Activated CD8-positive, alpha-beta memory T cell treated with anti-CD3 and anti-CD28 coated beads for 1 hour (primary cell): ENCODE results near the gene CEMIP2.

Experiments used
- DNase-seq, 2 donors: peaks; one replicate each; pipeline ENCODE4 v3.0.0-alpha.2; 2020; ENCODE audit warnings: low read depth in 1 of 2; ENCODE audit errors: extremely low read depth in 1 of 2

CEMIP2 gene

GRCh38 chr9:71747576-71747975, 20.7 kb downstream of the CEMIP2 start:
- no peak for DNase-seq

GRCh38 chr9:71746758-71747125, 21.6 kb downstream of the CEMIP2 start:
- no peak for DNase-seq

DNA sequence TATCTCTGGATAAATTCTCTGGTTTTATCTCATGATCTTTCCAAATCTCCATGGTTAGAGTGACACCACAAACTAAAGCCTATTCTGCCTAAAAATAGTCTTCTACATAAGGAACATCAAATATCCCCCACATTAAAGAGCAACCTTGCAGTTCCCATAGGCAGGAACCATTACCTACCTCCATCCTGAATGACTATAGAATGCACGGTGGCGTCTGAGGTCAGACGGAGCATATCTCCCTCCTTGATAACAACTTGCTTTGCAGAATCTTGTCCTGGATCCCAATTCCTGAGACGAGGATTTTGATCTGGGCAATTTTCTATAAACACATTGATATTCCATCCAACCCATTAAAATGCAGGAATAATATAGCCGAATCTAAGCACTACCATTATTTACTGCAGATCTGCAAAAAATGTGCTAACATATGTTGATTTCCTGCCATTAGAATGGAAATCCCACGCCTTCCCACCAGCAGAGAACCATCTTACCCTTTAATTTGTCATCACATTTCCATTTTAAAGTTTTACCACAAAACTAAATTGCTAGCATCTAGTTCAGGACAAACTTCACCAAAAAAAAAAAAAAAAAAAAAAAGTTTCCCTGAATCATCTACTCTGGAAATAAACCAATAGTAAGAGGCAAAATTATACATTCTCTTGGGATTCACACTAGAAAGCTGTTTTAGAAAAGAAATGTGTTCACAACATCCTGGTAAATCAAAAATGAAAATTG, 22.1 kb downstream of the CEMIP2 start:
- no peak for DNase-seq

- DNase-seq = no peak
Measured at GRCh38 chr9:71744754-71745521, 23.4 kb downstream of the CEMIP2 start.

DNA sequence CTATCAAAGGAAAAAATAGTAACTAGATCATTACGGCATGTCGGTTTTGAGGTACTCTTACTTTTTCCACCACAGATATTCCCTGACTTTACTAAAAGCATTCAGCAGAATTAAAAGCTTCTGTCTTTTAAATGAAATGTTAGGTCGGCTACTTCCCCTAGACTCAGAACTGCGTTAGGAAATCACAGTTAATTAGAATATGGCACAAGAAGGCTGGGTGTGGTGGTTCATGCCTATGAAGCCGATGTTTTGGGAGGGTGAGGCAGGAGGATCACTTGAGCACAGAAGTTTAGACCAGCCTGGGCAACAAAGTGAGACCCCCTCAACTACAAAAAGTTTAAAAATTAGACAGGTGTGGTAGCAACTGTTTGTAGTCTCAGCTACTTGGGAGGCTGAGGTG, 24.4 kb downstream of the CEMIP2 start:
- DNase-seq = no peak

GRCh38 chr9:71743217-71743705, 25.1 kb downstream of the CEMIP2 start:
- DNase-seq = no peak

- no peak for DNase-seq
Measured at GRCh38 chr9:71742703-71743102, 25.6 kb downstream of the CEMIP2 start.

GRCh38 chr9:71741926-71742648, 26.2 kb downstream of the CEMIP2 start:
- no peak for DNase-seq

DNA sequence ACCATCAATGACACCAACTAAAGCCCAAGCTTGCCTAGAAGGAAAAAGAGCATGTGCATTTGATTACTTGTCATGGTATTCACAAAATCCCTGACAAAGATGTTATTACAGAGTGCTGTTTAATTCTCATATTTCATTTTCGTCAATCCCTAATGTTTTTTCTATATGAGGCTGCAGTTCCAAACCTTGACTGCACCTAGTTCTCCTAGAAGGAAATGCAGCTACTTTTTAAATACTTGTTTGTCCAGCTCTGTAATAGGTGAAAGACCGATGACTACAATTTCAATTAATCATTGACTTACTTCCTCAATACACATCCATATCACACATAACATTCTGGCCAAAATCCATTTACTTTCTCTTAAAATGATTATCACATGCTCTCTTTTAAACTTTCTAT, 28.1 kb downstream of the CEMIP2 start:
- DNase-seq = no peak

GRCh38 chr9:71737455-71737854, 30.9 kb downstream of the CEMIP2 start:
- DNase-seq = no peak

- no peak for DNase-seq
Measured at GRCh38 chr9:71736236-71736635, 32.1 kb downstream of the CEMIP2 start.

- no peak for DNase-seq
Measured at GRCh38 chr9:71734950-71735349, 33.4 kb downstream of the CEMIP2 start.

- DNase-seq = no peak
Measured at GRCh38 chr9:71733176-71733575, 35.1 kb downstream of the CEMIP2 start.

DNA sequence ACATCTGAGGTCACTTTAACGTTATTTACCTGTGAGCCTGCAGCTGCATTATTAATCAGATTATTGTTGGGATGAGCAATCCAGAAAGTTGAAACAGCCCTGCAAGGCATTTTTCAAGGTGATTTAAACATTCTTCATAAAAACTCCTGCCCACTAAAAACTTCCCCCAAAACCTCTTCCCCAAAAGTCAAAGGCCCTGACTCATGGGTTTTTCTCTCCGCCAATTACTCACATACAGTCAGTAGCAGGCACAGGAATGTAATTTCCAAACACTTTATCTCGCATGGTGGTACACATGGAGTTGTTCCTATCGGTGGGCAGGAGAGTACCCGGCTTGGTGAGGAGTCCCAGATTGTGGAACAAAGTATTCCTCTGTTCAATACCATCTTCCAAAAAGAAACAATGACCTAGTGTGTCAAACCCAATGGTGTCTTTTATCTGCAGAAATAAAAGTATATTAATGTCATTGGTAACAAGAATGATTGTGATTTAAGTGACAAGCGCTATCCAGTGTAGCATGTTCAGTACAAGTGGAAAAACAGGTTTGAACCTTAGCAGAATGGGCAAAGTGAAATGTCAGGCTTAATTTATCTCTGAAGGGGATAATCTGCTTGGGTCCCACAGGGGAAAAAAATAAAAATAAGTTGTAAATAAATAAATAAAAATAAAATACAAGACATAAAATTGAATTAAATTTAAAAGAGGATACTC, 38.3 kb downstream of the CEMIP2 start:
- DNase-seq = no peak

DNA sequence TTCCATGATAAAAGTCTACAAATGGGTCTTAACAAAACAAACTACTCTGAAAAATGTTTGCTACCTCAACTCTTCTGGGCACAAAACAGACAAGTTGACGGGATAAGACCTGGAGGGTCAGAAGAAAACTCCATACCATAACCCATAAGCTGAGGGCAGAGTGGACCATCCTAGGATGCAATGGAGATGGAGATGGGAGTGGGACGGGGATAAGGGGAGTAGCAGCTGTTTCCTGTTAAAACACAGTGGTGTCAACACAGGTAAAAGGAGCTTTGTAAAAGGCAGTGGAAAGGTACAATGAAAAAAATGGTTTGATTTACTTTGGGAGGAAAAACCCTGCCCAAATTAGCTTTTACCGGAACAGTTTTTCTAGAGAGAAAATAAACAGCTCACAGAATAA, 41.6 kb downstream of the CEMIP2 start:
- no peak for DNase-seq

DNA sequence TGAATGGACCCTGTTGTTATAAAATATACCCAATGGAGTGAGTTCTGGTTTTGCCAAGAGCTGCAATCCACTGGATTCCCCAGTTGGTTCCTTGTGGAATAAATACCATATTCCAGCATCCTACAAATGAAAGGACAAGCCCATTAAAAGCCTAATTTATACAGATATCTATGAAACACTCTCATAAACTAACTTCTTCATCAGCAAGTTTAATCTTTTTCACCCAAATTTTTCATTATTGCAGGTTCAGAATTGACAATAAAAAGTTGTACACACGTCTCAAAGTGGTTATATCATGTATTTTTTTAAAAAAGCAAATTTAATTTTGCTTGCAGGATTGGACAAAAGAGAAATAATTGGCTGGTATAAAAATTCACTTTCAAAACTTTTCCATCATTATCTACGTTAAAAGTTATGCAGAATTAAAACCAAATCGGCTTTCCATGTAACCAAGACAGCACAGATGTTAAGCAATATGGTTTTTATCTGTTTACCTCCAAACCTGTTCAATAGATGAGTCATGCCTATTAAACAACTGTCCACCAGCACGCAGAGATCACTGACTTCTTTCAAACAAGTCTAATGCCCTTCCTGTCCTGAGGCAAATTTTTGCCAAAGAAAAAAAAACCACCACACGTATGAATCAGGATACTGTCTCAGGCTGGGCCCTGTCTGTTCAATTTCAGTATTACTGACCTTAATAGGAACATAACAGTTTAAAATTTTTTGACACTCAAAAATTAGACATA, 42.5 kb downstream of the CEMIP2 start:
- no peak for DNase-seq

DNA sequence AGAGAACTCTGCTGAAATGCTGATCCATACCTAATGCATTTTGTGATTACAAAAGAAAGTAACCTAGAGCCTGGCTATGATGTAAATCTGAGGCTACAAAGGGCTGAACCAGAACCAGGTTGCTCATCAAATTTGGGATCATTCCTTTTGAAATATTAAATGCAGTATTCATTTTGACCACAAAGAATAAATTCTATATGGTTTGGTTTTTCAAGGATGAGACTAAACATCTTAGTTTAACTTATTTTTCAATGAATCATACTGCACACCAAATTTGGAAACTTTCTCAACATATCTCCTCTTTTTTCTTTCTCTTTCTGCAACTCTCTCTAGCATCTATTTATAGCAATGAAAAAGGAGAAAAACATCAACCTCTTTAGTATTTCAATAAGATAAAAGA, 46.5 kb downstream of the CEMIP2 start:
- no peak for DNase-seq

DNA sequence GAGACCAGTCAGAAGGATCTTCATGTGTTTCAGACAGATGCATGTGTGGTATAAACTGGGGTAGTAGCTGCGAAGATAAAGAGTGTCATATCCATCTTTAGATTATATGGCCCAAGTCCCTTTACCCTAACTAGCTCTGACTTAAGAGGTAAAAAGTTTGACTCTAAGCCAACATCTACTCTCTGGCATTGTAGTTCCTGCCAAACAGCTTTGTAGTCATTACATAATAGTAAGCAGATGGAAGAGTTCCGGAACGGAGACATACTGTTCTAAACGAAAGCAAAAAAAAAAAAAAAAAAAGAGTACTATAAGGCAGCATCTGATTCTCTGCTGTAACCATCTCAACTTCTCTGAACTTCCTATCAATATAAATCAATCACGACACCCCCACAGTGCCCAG, 48.8 kb downstream of the CEMIP2 start:
- no peak for DNase-seq

DNA sequence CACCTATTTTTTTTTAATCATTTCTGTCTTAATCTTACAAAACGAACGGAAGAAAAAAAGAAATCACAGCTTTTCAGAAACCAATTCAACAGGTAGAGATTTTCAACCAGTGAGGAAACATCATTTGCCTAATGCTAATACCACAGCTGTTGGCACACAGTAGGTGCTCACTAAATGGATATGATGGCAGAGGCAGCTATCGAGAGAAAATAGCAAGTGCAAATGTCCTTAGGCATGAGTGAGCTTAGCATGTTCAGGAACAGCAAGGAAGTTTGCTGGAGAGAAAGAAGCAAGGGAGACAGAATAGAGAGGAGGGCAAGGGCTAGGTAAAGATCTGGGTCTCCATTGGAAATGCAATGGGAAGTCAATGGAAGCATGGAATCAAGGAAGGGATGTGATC, 49.2 kb downstream of the CEMIP2 start:
- no peak for DNase-seq

DNA sequence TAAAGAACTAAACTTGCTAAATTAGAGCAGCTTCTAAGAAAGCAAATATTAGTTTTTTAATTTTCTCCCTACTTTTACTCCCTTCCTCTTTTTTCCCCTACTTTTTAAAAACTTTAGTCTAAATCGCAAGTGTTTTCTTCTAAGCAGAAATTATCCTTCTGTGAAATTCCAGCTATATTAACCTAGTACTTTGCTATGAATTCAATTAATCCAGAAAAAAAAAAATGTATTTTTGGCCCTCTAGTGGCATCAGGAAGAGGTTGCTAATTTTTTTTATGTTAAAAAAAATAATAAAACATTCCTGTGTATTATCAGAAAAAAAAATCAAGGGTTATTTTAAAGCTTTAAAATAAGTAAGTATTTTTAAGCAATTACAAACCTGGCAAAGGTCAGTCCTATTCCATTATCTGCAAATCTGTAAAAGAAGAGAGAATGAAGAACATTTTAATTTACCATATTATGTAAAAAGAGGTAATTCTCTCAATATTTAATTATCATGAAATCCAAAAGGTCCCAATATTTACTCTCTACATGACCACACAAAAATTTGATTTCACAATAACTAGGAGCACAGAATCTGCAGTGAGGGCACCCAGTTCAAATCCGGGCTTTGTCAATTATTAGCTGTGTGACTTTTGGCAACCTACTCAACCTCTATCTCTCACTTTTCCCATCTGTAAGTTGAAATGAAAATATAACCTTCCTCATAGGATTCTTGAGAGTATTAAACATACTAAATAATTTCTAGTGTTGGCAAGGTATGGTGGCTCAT, 52.0 kb downstream of the CEMIP2 start:
- DNase-seq = no peak
